ENCODE results near the gene CRELD2.
A peak's percentile ranks its signal among the peaks of the same experiment; 100 is the strongest.

CRELD2 gene

GRCh38 chr22:49896201-49896600, 22.2 kb upstream of the CRELD2 start (continued):
- TF ChIP-seq ZNF791 (tag by site-specific recombination; IDR thresholded peaks at IDR 0.05) (no peak), ZNF664 (tag by site-specific recombination; IDR thresholded peaks at IDR 0.05) (no peak), ZBTB26 (tag by site-specific recombination; optimal IDR thresholded peaks at IDR 0.05) (no peak), ZNF2 (tag by site-specific recombination; IDR thresholded peaks at IDR 0.05) (no peak), ZNF266 (tag by site-specific recombination; IDR thresholded peaks at IDR 0.05; ENCODE audit: low read depth) (no peak)

GRCh38 chr22:49897015-49897684, 21.3 kb upstream of the CRELD2 start:
- H3K36me3 ChIP-seq (ENCODE audit: control insufficient read depth in 2 of 2, insufficient read depth in 1 of 2, low read length in 2 of 2), result peaks cover 4 to 31% of the 10 kb centered on the region in 2 experiments; a peak in 2 of 3 replicates
- H3K27ac ChIP-seq (ENCODE audit: extremely low read depth, low read depth, low read length), result no peak overlapping the region
- no peaks in the 10 kb centered on the region for H3K4me1 ChIP-seq (ENCODE audit: control insufficient read depth, insufficient read depth, low read length)
- ChIA-PET POLR2A (no interaction called here), CTCF (interaction anchor here (1.2 kb wide), 1 partner anchor 34 kb away, joined by 3 read pairs; no protein-coding TSS in a partner anchor)
- 0 out of 2 replicates have a peak, but pooled peaks have one; percentile 32 for TF ChIP-seq ZNF677 (tag by site-specific recombination; IDR thresholded peaks at IDR 0.05)
- no peak for TF ChIP-seq ZNF24 (tag by site-specific recombination; IDR thresholded peaks at IDR 0.05)
- TF ChIP-seq ZNF18 (tag by site-specific recombination; IDR thresholded peaks at IDR 0.05), result no peak
- TF ChIP-seq TRIM28 (IDR thresholded peaks at IDR 0.05; ENCODE audit: borderline replicate concordance, low read length), result peak; percentile 20; the same call in 1 of the 2 replicates
- TF ChIP-seq IKZF3 (tag by site-specific recombination; IDR thresholded peaks at IDR 0.05), result no peak
- H3K4me3 ChIP-seq (ENCODE audit: low read depth, low read length), result no peak overlapping the region
- H3K9me3 ChIP-seq (ENCODE audit: control insufficient read depth, insufficient read depth, low read depth, low read length), result no peaks in the 10 kb centered on the region

- ChIA-PET CTCF (no interaction called here), POLR2A (no interaction called here)
- TF ChIP-seq ZSCAN5A (tag by site-specific recombination; IDR thresholded peaks at IDR 0.05), result no peak
- no peak for TF ChIP-seq ZNF585B (tag by site-specific recombination; IDR thresholded peaks at IDR 0.05)
- no peak for TF ChIP-seq ZBTB6 (tag by site-specific recombination; IDR thresholded peaks at IDR 0.05)
- TF ChIP-seq ZNF121 (tag by site-specific recombination; IDR thresholded peaks at IDR 0.05), result no peak
- TF ChIP-seq ZNF626 (tag by site-specific recombination; IDR thresholded peaks at IDR 0.05), result no peak
- no peak for TF ChIP-seq KLF7 (tag by site-specific recombination; IDR thresholded peaks at IDR 0.05; ENCODE audit: borderline replicate concordance)
- no peak for TF ChIP-seq ZNF302 (tag by site-specific recombination; IDR thresholded peaks at IDR 0.05; ENCODE audit: low read depth)
- TF ChIP-seq REPIN1 (tag by site-specific recombination; IDR thresholded peaks at IDR 0.05; ENCODE audit: low read depth), result no peak
- no peak for TF ChIP-seq ZNF366 (tag by site-specific recombination; conservative IDR thresholded peaks at IDR 0.05)
- TF ChIP-seq PRDM1 (tag by site-specific recombination; IDR thresholded peaks at IDR 0.05), result no peak
- TF ChIP-seq ZNF560 (tag by site-specific recombination; IDR thresholded peaks at IDR 0.05; ENCODE audit: borderline replicate concordance), result no peak
- no peak for TF ChIP-seq ZNF404 (tag by site-specific recombination; IDR thresholded peaks at IDR 0.05)
- TF ChIP-seq ZNF335 (tag by site-specific recombination; conservative IDR thresholded peaks at IDR 0.05), result no peak
- no peak for TF ChIP-seq CTCF (tag by site-specific recombination; IDR thresholded peaks at IDR 0.05)
- no peak overlapping the region for H3K4me3 ChIP-seq (ENCODE audit: low read depth, low read length)
- no peaks in the 10 kb centered on the region for H3K9me3 ChIP-seq (ENCODE audit: control insufficient read depth, insufficient read depth, low read depth, low read length)
- H3K4me1 ChIP-seq (ENCODE audit: control insufficient read depth, insufficient read depth, low read length), result no peaks in the 10 kb centered on the region
- peaks cover 4 to 48% of the 10 kb centered on the region in 2 experiments; a peak in 2 of 3 replicates for H3K36me3 ChIP-seq (ENCODE audit: control insufficient read depth in 2 of 2, insufficient read depth in 1 of 2, low read length in 2 of 2)
- H3K27ac ChIP-seq (ENCODE audit: extremely low read depth, low read depth, low read length), result no peak overlapping the region
These were observed 18.9 kb upstream of the CRELD2 start for GRCh38 chr22:49899530-49899929.

Measured in HEK293 (cell line).